Tibial nerve (tissue), 3 donors: ENCODE results near the gene UQCRQ.

ENCODE experiments used
- POLR2A ChIP-seq, 2 donors: fragments of 450-650 bp; IDR thresholded peaks; one replicate each; pipeline ENCODE4 v1.6.1; 2017; ENCODE audit warnings: antibody characterized with exemption in 2 of 2, mild to moderate bottlenecking in 2 of 2, moderate library complexity in 2 of 2
- TF ChIP-seq, protein P1 (sequence below), 5 experiments: fragments of 200-600 bp in 3 of 5; fragments of 450-650 bp in 2 of 5; sonication (generic) in 3 of 5; IDR thresholded peaks; one replicate each; pipeline ENCODE4 v1.5.1; 2016 to 2019; ENCODE audit warnings: antibody characterized with exemption in 5 of 5, mild to moderate bottlenecking in 3 of 5, moderate library complexity in 2 of 5

GRCh38 chr5:132868754-132869153 is 2.3 kb downstream of the UQCRQ start:
- TF ChIP-seq, protein P1, sequence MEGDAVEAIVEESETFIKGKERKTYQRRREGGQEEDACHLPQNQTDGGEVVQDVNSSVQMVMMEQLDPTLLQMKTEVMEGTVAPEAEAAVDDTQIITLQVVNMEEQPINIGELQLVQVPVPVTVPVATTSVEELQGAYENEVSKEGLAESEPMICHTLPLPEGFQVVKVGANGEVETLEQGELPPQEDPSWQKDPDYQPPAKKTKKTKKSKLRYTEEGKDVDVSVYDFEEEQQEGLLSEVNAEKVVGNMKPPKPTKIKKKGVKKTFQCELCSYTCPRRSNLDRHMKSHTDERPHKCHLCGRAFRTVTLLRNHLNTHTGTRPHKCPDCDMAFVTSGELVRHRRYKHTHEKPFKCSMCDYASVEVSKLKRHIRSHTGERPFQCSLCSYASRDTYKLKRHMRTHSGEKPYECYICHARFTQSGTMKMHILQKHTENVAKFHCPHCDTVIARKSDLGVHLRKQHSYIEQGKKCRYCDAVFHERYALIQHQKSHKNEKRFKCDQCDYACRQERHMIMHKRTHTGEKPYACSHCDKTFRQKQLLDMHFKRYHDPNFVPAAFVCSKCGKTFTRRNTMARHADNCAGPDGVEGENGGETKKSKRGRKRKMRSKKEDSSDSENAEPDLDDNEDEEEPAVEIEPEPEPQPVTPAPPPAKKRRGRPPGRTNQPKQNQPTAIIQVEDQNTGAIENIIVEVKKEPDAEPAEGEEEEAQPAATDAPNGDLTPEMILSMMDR (IDR thresholded peaks at IDR 0.05) = no peak
- no peak for TF ChIP-seq POLR2A (IDR thresholded peaks at IDR 0.05)
